Esophagus squamous epithelium (tissue), 5 donors: Measurements from ENCODE around the gene SARS2. TPM values are rescaled to one million over a fixed set of nuclear protein-coding genes. Genes with fewer than 3 reads are reported as not detected.

Source experiments
- DNase-seq: peaks from one replicate; lab custom pipeline; 2025; lab: John Stamatoyannopoulos, UW
- H3K27ac ChIP-seq, 4 donors: fragments of 200-600 bp; sonication (generic); one replicate each; pipeline ENCODE4 v1.5.1; 2016 to 2019; ENCODE audit warnings: mild to moderate bottlenecking in 1 of 4
- H3K27me3 ChIP-seq, 4 donors: fragments of 200-600 bp; sonication (generic); 1 replicate in 3 of 4; 2 replicates in 1 of 4; pipeline versions ENCODE4 v1.5.1 to v1.6.0; 2017 to 2021; ENCODE audit warnings: antibody characterized with exemption in 1 of 4
- H3K36me3 ChIP-seq, 3 donors: fragments of 200-600 bp; sonication (generic); one replicate each; pipeline ENCODE4 v1.5.1; 2016 to 2019
- H3K4me1 ChIP-seq, 3 donors: fragments of 200-600 bp; sonication (generic); one replicate each; pipeline ENCODE4 v1.5.1; 2017 to 2019
- H3K4me3 ChIP-seq, 4 donors: fragments of 200-600 bp; sonication (generic); 1 replicate in 3 of 4; 2 replicates in 1 of 4; pipeline ENCODE4 v1.5.1; 2016 to 2019; ENCODE audit warnings: mild to moderate bottlenecking in 2 of 4, moderate library complexity in 1 of 4
- H3K9me3 ChIP-seq, 3 donors: fragments of 200-600 bp; sonication (generic); one replicate each; pipeline ENCODE4 v1.5.1; 2016 to 2019
- CTCF ChIP-seq, 6 experiments: fragments of 450-650 bp in 4 of 6; fragments of 200-600 bp in 2 of 6; sonication (generic) in 2 of 6; IDR thresholded peaks; one replicate each; pipeline ENCODE4 v1.5.1; 2016 to 2019; ENCODE audit warnings: antibody characterized with exemption in 6 of 6, mild to moderate bottlenecking in 4 of 6, moderate library complexity in 4 of 6
- POLR2A ChIP-seq, 4 donors: fragments of 450-650 bp; IDR thresholded peaks; one replicate each; pipeline ENCODE4 v1.6.1; 2017; ENCODE audit warnings: antibody characterized with exemption in 4 of 4, mild to moderate bottlenecking in 4 of 4, moderate library complexity in 3 of 4
- WGBS, 2 donors: methylation state at CpG; one replicate each; pipeline ENCODE4 v1.1.5; 2018; 5-methylcytosine and 5-hydroxymethylcytosine counted together
- intact Hi-C: fragments of 100-400 bp; cut with DNase I; formaldehyde crosslinking; loops from one replicate; pipeline ENCODE4 v1.15.0; 2022
- total RNA-seq, 4 donors: library from RNA; depleted of rRNA; stranded (reverse); fragments of >200 nt; gene quantifications; one replicate each; pipeline ENCODE4 v1.1.0, GENCODE V29; 2016
- donor health status: DM: yes; HTN: yes; CAD: no.

Gene SARS2
- total RNA-seq, 4 donors from 2014 or later, result 21.2 to 32.7 (median 25.2) TPM

DNA sequence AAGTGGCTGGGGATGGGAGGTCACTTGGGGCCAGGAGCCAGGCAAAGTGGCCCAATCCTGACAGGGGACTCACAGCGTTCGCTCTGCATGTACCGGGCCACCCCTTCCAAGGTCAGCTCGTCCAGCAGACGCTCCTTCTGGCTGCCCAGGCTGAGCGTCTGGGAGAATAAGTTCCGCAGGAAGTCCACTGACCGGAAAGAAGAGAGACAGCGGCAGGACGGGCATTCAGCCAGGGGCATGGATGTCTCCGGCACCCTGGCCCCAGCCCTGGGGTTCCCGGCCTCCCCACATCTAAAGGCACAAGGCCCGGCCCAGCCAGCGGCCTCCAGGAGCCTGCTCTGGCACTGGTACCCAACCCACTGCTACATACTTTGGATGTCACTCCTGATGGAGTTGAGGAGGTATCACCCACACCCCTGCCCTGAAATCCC, 37.2 kb downstream of the SARS2 start:
- Histone ChIP-seq H3K36me3 (peaks cover 5 to 64% (median 17%) of the 10 kb centered on the region in 3 donors), H3K4me1 (peaks cover 6 to 22% (median 8%) of the 10 kb centered on the region in 3 donors), H3K9me3 (no peaks in the 10 kb centered on the region), H3K4me3 (no peak overlapping the region), H3K27me3 (no peaks in the 10 kb centered on the region), H3K27ac (no peak overlapping the region)
- DNase-seq, result no peak
- intact Hi-C loops, result no loop called here
- WGBS, 2 donors, result 70 to 93% methylated on average over 2 to 3 of the region's 14 CpGs
- TF ChIP-seq POLR2A (IDR thresholded peaks at IDR 0.05), result no peak
- TF ChIP-seq CTCF (IDR thresholded peaks at IDR 0.05), result no peak

DNA sequence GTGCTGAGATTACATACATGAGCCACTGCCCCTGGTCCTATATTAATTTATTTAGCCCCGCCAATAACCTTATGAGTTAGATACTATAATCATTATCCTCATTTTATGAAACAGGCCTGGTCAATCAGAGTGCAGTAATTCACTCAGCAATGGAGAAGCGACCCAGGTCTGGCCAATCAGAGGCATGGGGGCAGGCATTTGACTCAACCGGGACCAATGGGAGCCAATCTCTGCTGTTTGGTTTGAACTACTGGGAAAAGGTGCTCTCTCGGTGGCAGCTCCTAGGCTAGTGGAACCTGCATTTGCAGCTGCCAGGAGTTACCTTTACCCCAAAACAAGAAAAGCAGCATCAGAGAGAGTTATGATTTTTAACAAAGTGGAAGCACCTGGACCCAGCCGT, 37.7 kb downstream of the SARS2 start:
- H3K36me3 ChIP-seq, result peaks cover 5 to 69% (median 17%) of the 10 kb centered on the region in 3 donors
- no peak overlapping the region for H3K27ac ChIP-seq
- intact Hi-C loops, result no loop called here
- no peak overlapping the region for H3K4me3 ChIP-seq
- H3K27me3 ChIP-seq, result no peaks in the 10 kb centered on the region
- 75 to 77% methylated on average over 2 to 5 of the region's 5 CpGs for WGBS, 2 donors
- H3K9me3 ChIP-seq, result no peaks in the 10 kb centered on the region
- H3K4me1 ChIP-seq, result peaks cover 1 to 17% (median 3%) of the 10 kb centered on the region in 3 donors
- no peak for DNase-seq
- TF ChIP-seq CTCF (IDR thresholded peaks at IDR 0.05), result no peak
- TF ChIP-seq POLR2A (IDR thresholded peaks at IDR 0.05), result no peak

DNA sequence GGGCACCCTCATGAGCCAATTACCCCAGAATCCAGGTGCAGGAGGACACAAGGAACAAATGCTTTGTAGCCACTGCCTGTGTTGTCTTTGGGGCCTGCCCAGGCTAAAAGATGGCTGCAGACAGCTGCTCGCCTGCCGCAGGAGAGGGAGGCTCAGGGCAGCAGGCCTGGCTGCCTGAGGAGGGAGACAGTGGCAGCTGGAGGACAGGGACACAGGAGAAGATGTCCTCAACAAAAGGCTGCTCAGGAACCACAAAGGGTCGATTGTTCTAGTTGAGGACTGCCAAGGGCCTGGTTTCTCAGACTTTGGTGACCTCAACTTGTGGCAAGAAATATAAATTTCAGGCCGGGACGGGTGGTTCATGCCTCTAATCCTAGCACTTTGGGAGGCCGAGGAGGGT, 38.8 kb downstream of the SARS2 start:
- no peak for TF ChIP-seq POLR2A (IDR thresholded peaks at IDR 0.05)
- TF ChIP-seq CTCF (IDR thresholded peaks at IDR 0.05), result no peak
- H3K27ac ChIP-seq, result no peak overlapping the region
- H3K9me3 ChIP-seq, result no peaks in the 10 kb centered on the region
- no peak overlapping the region for H3K4me3 ChIP-seq
- H3K36me3 ChIP-seq, result peaks cover 5 to 80% (median 17%) of the 10 kb centered on the region in 3 donors
- H3K4me1 ChIP-seq, result peaks cover 0 to 6% (median 0%) of the 10 kb centered on the region in 3 donors
- DNase-seq, result no peak
- no peaks in the 10 kb centered on the region for H3K27me3 ChIP-seq
- intact Hi-C loops, result no loop called here
- 88 to 92% methylated on average over 3 to 4 of the region's 6 CpGs for WGBS, 2 donors

GRCh38 chr19:38890686-38891085, 39.9 kb downstream of the SARS2 start:
- intact Hi-C loops, result no loop called here
- no peak for DNase-seq
- H3K4me3 ChIP-seq, result no peak overlapping the region
- peaks cover 5 to 87% (median 17%) of the 10 kb centered on the region in 3 donors for H3K36me3 ChIP-seq
- peaks cover 0 to 10% (median 0%) of the 10 kb centered on the region in 3 donors for H3K4me1 ChIP-seq
- H3K27me3 ChIP-seq, result no peaks in the 10 kb centered on the region
- H3K9me3 ChIP-seq, result no peaks in the 10 kb centered on the region
- TF ChIP-seq CTCF (IDR thresholded peaks at IDR 0.05) (no peak), POLR2A (IDR thresholded peaks at IDR 0.05) (no peak)
- H3K27ac ChIP-seq, result no peak overlapping the region

DNA sequence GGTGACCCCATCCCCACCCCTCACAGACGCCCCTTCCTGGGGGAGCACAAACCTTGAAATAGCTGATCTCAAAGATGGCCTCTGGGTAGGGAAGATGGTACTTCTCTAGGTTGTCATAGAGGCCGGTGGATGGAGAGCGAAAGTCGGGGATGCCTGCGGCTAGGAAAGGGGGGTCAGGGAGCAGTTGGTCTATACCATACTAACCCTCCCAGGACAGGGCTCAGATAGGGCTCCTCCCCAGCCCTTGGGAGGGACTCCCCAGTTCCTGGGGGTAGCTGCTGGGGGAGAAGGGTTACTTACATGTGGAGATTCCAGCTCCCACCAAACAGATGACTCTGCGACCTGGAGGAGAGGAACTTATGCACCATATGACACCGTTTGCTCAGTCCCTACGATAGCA, 40.8 kb downstream of the SARS2 start:
- no peak overlapping the region for H3K27ac ChIP-seq
- WGBS, 2 donors, result 87 to 91% methylated on average over 6 to 8 of the region's 8 CpGs
- H3K27me3 ChIP-seq, result no peaks in the 10 kb centered on the region
- peaks cover 0 to 8% (median 0%) of the 10 kb centered on the region in 3 donors for H3K4me1 ChIP-seq
- intact Hi-C loops, result no loop called here
- no peak overlapping the region for H3K4me3 ChIP-seq
- H3K36me3 ChIP-seq, result peaks cover 5 to 93% (median 17%) of the 10 kb centered on the region in 3 donors
- no peak for TF ChIP-seq POLR2A (IDR thresholded peaks at IDR 0.05)
- no peak for TF ChIP-seq CTCF (IDR thresholded peaks at IDR 0.05)
- H3K9me3 ChIP-seq, result no peaks in the 10 kb centered on the region
- no peak for DNase-seq
